ENCODE data around the gene TRPM3.

The TRPM3 gene

DNA sequence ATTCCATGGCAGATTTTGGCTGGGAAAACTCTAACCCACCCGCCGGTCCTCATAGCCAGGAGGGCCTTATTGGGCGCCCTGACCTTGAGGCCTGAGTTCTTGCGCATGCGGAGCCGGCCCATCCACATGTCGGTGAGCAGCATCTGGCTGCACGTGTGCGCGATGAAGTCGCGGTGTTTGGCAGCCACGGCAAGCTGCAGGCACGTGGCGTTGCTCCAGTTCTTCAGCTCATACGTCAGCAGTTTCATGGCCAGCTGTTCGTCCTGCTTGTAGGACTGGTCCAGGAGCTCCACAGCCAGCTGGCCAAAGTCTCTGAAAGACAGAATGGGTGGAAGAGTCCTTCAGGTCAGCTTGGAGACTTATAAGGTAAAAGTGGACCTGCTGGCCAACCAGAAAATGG, 502.6 kb downstream of the TRPM3 start:
- ChIA-PET CTCF (no interaction called here), POLR2A (no interaction called here)
- no peak overlapping the region for H3K4me3 ChIP-seq (ENCODE audit: low read depth, low read length)
- no peak for DNase-seq (ENCODE audit: low read depth, low spot score)
- TF ChIP-seq, protein P1, sequence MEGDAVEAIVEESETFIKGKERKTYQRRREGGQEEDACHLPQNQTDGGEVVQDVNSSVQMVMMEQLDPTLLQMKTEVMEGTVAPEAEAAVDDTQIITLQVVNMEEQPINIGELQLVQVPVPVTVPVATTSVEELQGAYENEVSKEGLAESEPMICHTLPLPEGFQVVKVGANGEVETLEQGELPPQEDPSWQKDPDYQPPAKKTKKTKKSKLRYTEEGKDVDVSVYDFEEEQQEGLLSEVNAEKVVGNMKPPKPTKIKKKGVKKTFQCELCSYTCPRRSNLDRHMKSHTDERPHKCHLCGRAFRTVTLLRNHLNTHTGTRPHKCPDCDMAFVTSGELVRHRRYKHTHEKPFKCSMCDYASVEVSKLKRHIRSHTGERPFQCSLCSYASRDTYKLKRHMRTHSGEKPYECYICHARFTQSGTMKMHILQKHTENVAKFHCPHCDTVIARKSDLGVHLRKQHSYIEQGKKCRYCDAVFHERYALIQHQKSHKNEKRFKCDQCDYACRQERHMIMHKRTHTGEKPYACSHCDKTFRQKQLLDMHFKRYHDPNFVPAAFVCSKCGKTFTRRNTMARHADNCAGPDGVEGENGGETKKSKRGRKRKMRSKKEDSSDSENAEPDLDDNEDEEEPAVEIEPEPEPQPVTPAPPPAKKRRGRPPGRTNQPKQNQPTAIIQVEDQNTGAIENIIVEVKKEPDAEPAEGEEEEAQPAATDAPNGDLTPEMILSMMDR (IDR thresholded peaks at IDR 0.05; ENCODE audit: insufficient read depth, low read length, missing control alignments), result no peak

DNA sequence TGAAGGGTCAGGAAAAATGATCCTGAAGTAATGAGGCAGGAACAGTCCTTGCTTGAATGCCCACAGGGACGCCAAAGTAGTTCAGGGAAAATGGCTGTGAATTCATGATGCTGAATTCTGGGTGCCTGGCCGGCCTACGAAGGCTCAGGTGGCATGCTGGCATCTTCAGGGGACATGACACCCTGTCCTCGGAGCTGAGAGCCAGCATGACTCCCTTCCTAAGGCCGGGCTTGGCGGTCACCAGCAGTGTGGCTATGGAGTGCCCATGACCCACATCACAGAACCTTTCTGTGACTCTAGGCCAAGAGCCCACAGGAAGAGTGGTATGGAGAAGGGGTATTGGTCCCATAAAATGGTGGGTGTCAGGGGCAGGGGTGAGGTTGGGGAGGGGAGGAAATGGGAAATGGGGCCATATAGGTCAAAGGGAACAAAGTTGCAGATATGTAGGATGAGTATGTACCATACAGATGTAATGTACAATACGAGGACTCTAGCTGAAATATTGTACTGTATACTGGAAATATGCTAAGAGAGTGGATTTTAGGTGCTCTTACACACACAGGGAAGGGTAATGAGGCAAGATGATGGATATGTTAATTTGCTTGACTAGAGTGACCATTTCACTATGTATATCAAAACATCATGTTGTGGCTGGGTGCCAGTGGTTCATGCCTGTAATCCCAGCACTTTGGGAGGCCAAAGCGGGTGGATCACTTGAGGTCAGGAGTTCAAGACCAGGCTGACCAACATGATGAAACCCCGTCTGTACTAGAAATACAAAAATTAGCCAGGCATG, 504.2 kb downstream of the TRPM3 start:
- DNase-seq (ENCODE audit: low read depth, low spot score), result no peak
- POLR2A ChIA-PET, result no interaction called here

GRCh38 chr9:70616228-70616990, 505.0 kb downstream of the TRPM3 start:
- TF ChIP-seq, protein P1 (IDR thresholded peaks at IDR 0.05; ENCODE audit: insufficient read depth, low read length, missing control alignments), result no peak
- DNase-seq (ENCODE audit: low read depth, low spot score), result no peak
- ChIA-PET POLR2A (no interaction called here), CTCF (interaction anchor here (1.3 to 1.7 kb wide), 3 partner anchors 12 to 14 kb away, joined by 5 to 8 read pairs (median 7); no protein-coding TSS in a partner anchor)
- H3K4me3 ChIP-seq (ENCODE audit: low read depth, low read length), result no peak overlapping the region

More for the DNA sequence above, 504.2 kb downstream of the TRPM3 start:
- no peak overlapping the region for H3K4me3 ChIP-seq (ENCODE audit: low read depth, low read length)
- TF ChIP-seq, protein P1 (IDR thresholded peaks at IDR 0.05; ENCODE audit: insufficient read depth, low read length, missing control alignments), result no peak
- CTCF ChIA-PET, result no interaction called here

GRCh38 chr9:70615464-70616138, 505.8 kb downstream of the TRPM3 start:
- ChIA-PET POLR2A (no interaction called here), CTCF (interaction anchor here (1.3 to 1.7 kb wide), 4 partner anchors 11 to 15 kb away, joined by 3 to 8 read pairs (median 6); no protein-coding TSS in a partner anchor)
- H3K4me3 ChIP-seq (ENCODE audit: low read depth, low read length), result no peak overlapping the region
- DNase-seq (ENCODE audit: low read depth, low spot score), result no peak
- TF ChIP-seq, protein P1 (IDR thresholded peaks at IDR 0.05; ENCODE audit: insufficient read depth, low read length, missing control alignments), result no peak

DNA sequence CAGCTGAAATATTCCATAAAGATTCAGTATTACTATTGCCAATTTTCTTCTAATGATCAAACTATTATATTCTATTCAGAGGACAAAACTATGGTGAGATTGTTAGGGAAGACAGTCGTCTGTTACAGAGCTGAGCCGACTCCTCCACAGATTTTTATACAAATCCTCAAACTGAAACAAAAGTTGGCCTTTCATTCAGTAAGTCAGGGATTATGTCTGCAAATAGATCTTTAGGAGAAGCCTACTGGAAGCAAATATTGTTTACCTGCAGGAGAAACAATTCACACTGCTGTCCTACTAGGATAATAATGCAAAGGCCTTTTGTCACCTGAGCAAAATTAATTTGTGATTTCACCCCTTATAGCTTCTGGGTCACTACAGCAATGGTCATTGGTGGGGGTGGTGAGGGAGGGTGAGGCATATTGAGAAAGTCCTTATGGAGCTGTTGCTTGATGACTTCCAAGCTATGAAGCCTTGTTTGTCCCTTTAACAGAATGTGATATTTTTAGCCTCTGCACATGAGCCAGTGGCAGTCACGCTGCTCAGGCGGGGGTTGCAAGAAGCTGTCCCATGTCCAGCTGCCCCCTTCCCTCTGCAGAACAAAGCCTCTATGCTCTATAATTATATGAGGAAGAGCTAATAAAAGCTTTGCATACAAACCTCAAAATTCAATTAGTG, 506.5 kb downstream of the TRPM3 start:
- POLR2A ChIA-PET, result no interaction called here
- CTCF ChIA-PET, result interaction anchor here (1.3 to 1.7 kb wide), 4 partner anchors 10 to 15 kb away, joined by 3 to 8 read pairs (median 6); no protein-coding TSS in a partner anchor
- no peak for DNase-seq (ENCODE audit: low read depth, low spot score)
- no peak overlapping the region for H3K4me3 ChIP-seq (ENCODE audit: low read depth, low read length)
- TF ChIP-seq, protein P1 (IDR thresholded peaks at IDR 0.05; ENCODE audit: insufficient read depth, low read length, missing control alignments), result no peak
